ENCODE data around the gene FZR1. TPM values are rescaled to one million over a fixed set of nuclear protein-coding genes. Genes with fewer than 3 reads are reported as not detected.

FZR1 gene
- total RNA-seq, 2 donors from 2014 or later: 56.7 to 65.1 TPM

- DNase-seq: no peak
- peaks cover 8% of the 10 kb centered on the region for H3K36me3 ChIP-seq (ENCODE audit: control insufficient read depth, insufficient read depth, low read length)
- WGBS, 2 experiments (ENCODE audit: insufficient coverage in 1 of 2, insufficient read length in 1 of 2): 1 to 2% methylated on average over 14 to 60 of the region's 60 CpGs
- H3K27me3 ChIP-seq (ENCODE audit: control insufficient read depth, insufficient read depth, low read length, poor library complexity, severe bottlenecking): peaks cover 8% of the 10 kb centered on the region
- H3K4me3 ChIP-seq (ENCODE audit: low read length): peak overlapping the region; percentile 85
- Mint-ChIP-seq H3K36me3 (ENCODE audit: low read depth) (peaks cover 12% of the 10 kb centered on the region), H3K27me3 (ENCODE audit: insufficient read depth) (peaks cover 1% of the 10 kb centered on the region), H3K9me3 (no peaks in the 10 kb centered on the region), H3K4me1 (peaks cover 10% of the 10 kb centered on the region), H3K27ac (no peak overlapping the region), H3K4me3 (peak overlapping the region; percentile 69)
- peak overlapping the region; percentile 71 for H3K9ac ChIP-seq (ENCODE audit: extremely low read depth, low read length, poor library complexity, severe bottlenecking)
- TF ChIP-seq CTCF (conservative IDR thresholded peaks at IDR 0.05): no peak
- no peaks in the 10 kb centered on the region for H3K4me1 ChIP-seq (ENCODE audit: control insufficient read depth, insufficient read depth, low read length)
- peak overlapping the region; percentile 60 for H3K27ac ChIP-seq (ENCODE audit: low read depth, low read length)
- H3K9me3 ChIP-seq (ENCODE audit: control insufficient read depth, low read length): no peaks in the 10 kb centered on the region
These were observed 67.2 kb downstream of the FZR1 start for GRCh38 chr19:3573162-3573857.

DNA sequence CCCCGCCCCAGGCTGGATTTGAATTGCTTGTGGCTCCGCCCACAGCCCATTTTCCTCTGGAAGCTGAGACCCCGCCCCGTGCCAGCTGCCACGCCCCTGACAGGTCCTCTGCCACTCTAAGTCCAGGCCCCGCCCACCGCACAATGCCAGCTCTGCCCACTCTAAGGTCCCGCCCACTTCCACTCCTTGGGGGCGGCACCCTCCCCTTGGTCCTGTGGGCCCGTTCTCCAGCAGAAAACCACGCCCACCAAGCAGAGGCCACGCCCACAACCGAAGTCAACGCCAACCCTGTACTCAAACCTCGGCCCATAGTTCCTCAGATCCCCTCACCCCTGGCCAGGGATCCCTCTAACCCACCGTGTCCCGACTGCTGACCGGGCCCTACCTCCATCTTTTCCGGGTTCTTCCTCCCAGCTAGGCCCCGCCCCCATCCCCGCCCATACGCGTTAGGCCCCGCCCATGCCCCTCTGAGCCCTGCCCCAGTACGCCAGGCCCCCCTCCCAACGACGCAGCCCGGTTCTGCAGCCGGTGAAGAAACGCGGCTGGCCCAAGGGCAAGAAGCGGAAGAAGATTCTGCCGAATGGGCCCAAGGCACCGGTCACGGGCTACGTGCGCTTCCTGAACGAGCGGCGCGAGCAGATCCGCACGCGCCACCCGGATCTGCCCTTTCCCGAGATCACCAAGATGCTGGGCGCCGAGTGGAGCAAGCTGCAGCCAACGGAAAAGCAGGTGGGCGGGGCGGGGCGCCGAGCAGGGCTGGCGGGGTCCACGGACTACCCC is 67.9 kb downstream of the FZR1 start:
- no peaks in the 10 kb centered on the region for H3K9me3 ChIP-seq (ENCODE audit: control insufficient read depth, low read length)
- Mint-ChIP-seq H3K36me3 (ENCODE audit: low read depth) (peaks cover 12% of the 10 kb centered on the region), H3K4me1 (peaks cover 10% of the 10 kb centered on the region), H3K9me3 (no peaks in the 10 kb centered on the region), H3K27me3 (ENCODE audit: insufficient read depth) (peaks cover 6% of the 10 kb centered on the region), H3K4me3 (peak overlapping the region; percentile 69), H3K27ac (peak overlapping the region; percentile 48)
- H3K4me1 ChIP-seq (ENCODE audit: control insufficient read depth, insufficient read depth, low read length): no peaks in the 10 kb centered on the region
- no peak for TF ChIP-seq CTCF (conservative IDR thresholded peaks at IDR 0.05)
- peak; percentile 100 for DNase-seq
- peaks cover 8% of the 10 kb centered on the region for H3K27me3 ChIP-seq (ENCODE audit: control insufficient read depth, insufficient read depth, low read length, poor library complexity, severe bottlenecking)
- WGBS, 2 experiments (ENCODE audit: insufficient coverage in 1 of 2, insufficient read length in 1 of 2): 55 to 67% methylated on average over 31 to 55 of the region's 55 CpGs
- H3K27ac ChIP-seq (ENCODE audit: low read depth, low read length): no peak overlapping the region
- H3K4me3 ChIP-seq (ENCODE audit: low read length): peak overlapping the region; percentile 85
- no peak overlapping the region for H3K9ac ChIP-seq (ENCODE audit: extremely low read depth, low read length, poor library complexity, severe bottlenecking)
- H3K36me3 ChIP-seq (ENCODE audit: control insufficient read depth, insufficient read depth, low read length): peaks cover 8% of the 10 kb centered on the region

GRCh38 chr19:3575260-3575741 is 69.2 kb downstream of the FZR1 start:
- H3K27ac Mint-ChIP-seq: no peak overlapping the region

More at GRCh38 chr19:3575260-3575741, 69.2 kb downstream of the FZR1 start:
- Mint-ChIP-seq H3K4me3 (peak overlapping the region; percentile 28), H3K36me3 (ENCODE audit: low read depth) (peaks cover 12% of the 10 kb centered on the region), H3K9me3 (no peaks in the 10 kb centered on the region), H3K4me1 (peaks cover 10% of the 10 kb centered on the region), H3K27me3 (ENCODE audit: insufficient read depth) (peaks cover 19% of the 10 kb centered on the region)
- DNase-seq: peak; percentile 91
- no peak overlapping the region for H3K27ac ChIP-seq (ENCODE audit: low read depth, low read length)
- WGBS, 2 experiments (ENCODE audit: insufficient coverage in 1 of 2, insufficient read length in 1 of 2): 91 to 92% methylated on average over 16 to 19 of the region's 19 CpGs
- H3K9ac ChIP-seq (ENCODE audit: extremely low read depth, low read length, poor library complexity, severe bottlenecking): no peak overlapping the region
- peaks cover 8% of the 10 kb centered on the region for H3K27me3 ChIP-seq (ENCODE audit: control insufficient read depth, insufficient read depth, low read length, poor library complexity, severe bottlenecking)
- TF ChIP-seq CTCF (conservative IDR thresholded peaks at IDR 0.05): peak; percentile 72
- no peaks in the 10 kb centered on the region for H3K4me1 ChIP-seq (ENCODE audit: control insufficient read depth, insufficient read depth, low read length)
- no peaks in the 10 kb centered on the region for H3K9me3 ChIP-seq (ENCODE audit: control insufficient read depth, low read length)
- H3K4me3 ChIP-seq (ENCODE audit: low read length): no peak overlapping the region
- H3K36me3 ChIP-seq (ENCODE audit: control insufficient read depth, insufficient read depth, low read length): peaks cover 8% of the 10 kb centered on the region
